Bronchial epithelial cell (primary cell): Measurements from ENCODE around the gene HTR1D. TPM values are rescaled to one million over a fixed set of nuclear protein-coding genes. Genes with fewer than 3 reads are reported as not detected.
A peak's percentile ranks its signal among the peaks of the same experiment; 100 is the strongest.

Experiments
- DNase-seq: peaks from one replicate; pipeline ENCODE4 v3.0.0-alpha.2; 2010; ENCODE audit warnings: low read depth
- FAIRE-seq: peaks from 2 replicates; lab custom pipeline; 2011; peaks lifted over from hg19 to GRCh38; lab: Jason Lieb, UNC
- H3K27me3 ChIP-seq: 2 replicates; pipeline ENCODE4 v1.5.1; 2011; ENCODE audit warnings: low read length; ENCODE audit not compliant: control insufficient read depth, insufficient read depth
- H3K36me3 ChIP-seq: 2 replicates; pipeline ENCODE4 v1.5.1; 2011; ENCODE audit warnings: low read length; ENCODE audit not compliant: control insufficient read depth, insufficient read depth
- H3K4me3 ChIP-seq: 2 replicates; pipeline ENCODE4 v1.5.1; 2011; ENCODE audit warnings: mild to moderate bottlenecking, low read depth, low read length, control low read depth
- CTCF ChIP-seq: IDR thresholded peaks from 2 replicates; pipeline ENCODE4 v1.5.1; 2011; ENCODE audit warnings: mild to moderate bottlenecking, moderate library complexity, low read length, control low read depth, inconsistent platforms; ENCODE audit not compliant: insufficient read depth, severe bottlenecking
- total RNA-seq: library from RNA; depleted of rRNA; stranded (reverse); fragments of >200 nt; gene quantifications from 2 replicates; pipeline ENCODE4 v1.2.1, GENCODE V29; 2014

Gene HTR1D
- total RNA-seq, 1 donor from 2014 or later: 0.26 TPM

- DNase-seq (no peak), FAIRE-seq (no peak)
- peak overlapping the region; percentile 90 for H3K4me3 ChIP-seq
- H3K27me3 ChIP-seq: no peaks in the 10 kb centered on the region
- no peak for TF ChIP-seq CTCF
- H3K36me3 ChIP-seq: no peaks in the 10 kb centered on the region
Measured at GRCh38 chr1:23169195-23169575, 48.1 kb downstream of the HTR1D start.

- FAIRE-seq (no peak), DNase-seq (peak; percentile 51)
- H3K4me3 ChIP-seq: peak within 1 kb of the TSS; percentile 90
- no peak for TF ChIP-seq CTCF
- H3K36me3 ChIP-seq: no peaks in the 10 kb centered on the region
- no peaks in the 10 kb centered on the region for H3K27me3 ChIP-seq
Measured at GRCh38 chr1:23168445-23169194, 48.7 kb downstream of the HTR1D start, which contains the start of gene LUZP1. Gene LUZP1 (minus strand): TSS chr1:23168856.

- Histone ChIP-seq H3K36me3 (no peaks in the 10 kb centered on the region), H3K4me3 (peak overlapping the region; percentile 90), H3K27me3 (no peaks in the 10 kb centered on the region)
- no peak for DNase-seq
- FAIRE-seq: no peak
- TF ChIP-seq CTCF: no peak
Measured at GRCh38 chr1:23168079-23168444, 49.2 kb downstream of the HTR1D start.

GRCh38 chr1:23167353-23168078 lies 49.8 kb downstream of the HTR1D start:
- FAIRE-seq: no peak
- TF ChIP-seq CTCF: no peak
- no peaks in the 10 kb centered on the region for H3K27me3 ChIP-seq
- no peaks in the 10 kb centered on the region for H3K36me3 ChIP-seq
- DNase-seq: peak; percentile 82
- H3K4me3 ChIP-seq: peak overlapping the region; percentile 90

- no peaks in the 10 kb centered on the region for H3K36me3 ChIP-seq
- FAIRE-seq (no peak), DNase-seq (no peak)
- H3K4me3 ChIP-seq: peak overlapping the region; percentile 90
- H3K27me3 ChIP-seq: no peaks in the 10 kb centered on the region
- TF ChIP-seq CTCF: no peak
Measured at GRCh38 chr1:23166854-23167253, 50.4 kb downstream of the HTR1D start.
